T47D (cell line): ENCODE data around the gene FGD6.

Experiments used
- DNase-seq, 2 experiments: peaks; one replicate each; pipeline versions ENCODE4 v3.0.0 to v3.0.0-alpha.2; 2011 to 2012; ENCODE audit warnings: low read depth in 1 of 2, low spot score in 1 of 2
- JUND ChIP-seq: IDR thresholded peaks from 2 replicates; pipeline ENCODE4 v1.6.1; 2012; ENCODE audit warnings: low read depth
- in situ Hi-C: cut with HindIII; loops from 2 replicates; pipeline ENCODE4 v1.10.0; 2016; ENCODE audit warnings: low sequenced_read_pairs, low pct_unique_long_range_greater_than_20kb

Gene FGD6

DNA sequence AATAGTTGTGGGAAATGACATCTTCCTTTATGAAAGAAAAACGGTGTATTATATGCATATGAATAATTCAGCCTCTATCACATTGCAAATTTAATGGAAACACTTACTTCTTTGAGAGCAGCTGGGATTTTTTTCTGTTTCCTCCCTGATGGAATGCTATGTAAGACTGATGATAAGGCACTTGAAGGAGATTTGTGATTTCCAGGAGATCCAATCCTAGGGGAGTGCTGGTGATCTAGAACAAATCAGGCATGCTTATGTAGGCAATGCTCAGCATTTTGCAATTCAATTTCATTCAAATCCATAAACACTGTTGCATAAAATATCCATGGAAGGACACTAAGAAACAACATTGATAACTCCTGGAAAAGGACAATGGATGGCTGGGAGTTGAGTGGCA is 127.8 kb downstream of the FGD6 start:
- TF ChIP-seq JUND: no peak
- no peak for DNase-seq
- in situ Hi-C loops: no loop called here

DNA sequence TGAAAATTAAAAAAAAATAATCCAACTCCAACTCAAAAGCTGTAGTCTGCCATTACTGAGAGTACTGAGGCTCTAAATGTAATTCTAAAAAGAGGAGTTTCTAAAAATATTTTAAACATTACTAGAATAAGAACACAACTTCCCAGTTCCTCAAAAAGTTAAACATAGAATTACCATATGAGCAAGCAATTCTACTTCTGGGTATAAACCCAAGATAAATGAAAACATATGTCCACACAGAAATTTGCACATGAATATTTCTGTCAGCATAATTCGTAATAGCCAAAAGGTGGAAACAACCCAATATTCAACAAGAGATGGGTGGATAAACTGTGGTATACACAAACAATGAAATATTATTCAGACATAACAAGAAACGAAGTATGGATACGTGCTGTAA is 128.9 kb downstream of the FGD6 start:
- in situ Hi-C loops: no loop called here
- no peak for DNase-seq
- TF ChIP-seq JUND: no peak

DNA sequence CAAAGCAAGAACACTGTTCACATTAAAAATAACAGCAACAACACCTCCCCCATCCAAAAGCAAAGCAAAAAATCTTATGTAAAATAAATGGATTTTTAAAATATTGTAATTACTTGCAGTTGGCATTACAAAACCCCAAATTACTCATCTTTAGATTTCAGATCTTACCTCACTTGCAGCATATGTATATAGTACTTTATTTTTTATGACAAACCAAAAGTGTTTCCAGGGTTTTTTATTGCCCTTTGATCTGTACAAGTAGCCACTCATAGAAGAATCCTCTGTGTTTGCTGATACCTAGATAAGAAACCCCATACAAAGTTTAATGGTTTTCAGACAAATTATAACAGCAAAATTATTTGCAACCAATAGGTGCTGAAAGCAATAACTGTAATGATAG is 131.7 kb downstream of the FGD6 start:
- no peak for TF ChIP-seq JUND
- in situ Hi-C loops: no loop called here
- DNase-seq: no peak

DNA sequence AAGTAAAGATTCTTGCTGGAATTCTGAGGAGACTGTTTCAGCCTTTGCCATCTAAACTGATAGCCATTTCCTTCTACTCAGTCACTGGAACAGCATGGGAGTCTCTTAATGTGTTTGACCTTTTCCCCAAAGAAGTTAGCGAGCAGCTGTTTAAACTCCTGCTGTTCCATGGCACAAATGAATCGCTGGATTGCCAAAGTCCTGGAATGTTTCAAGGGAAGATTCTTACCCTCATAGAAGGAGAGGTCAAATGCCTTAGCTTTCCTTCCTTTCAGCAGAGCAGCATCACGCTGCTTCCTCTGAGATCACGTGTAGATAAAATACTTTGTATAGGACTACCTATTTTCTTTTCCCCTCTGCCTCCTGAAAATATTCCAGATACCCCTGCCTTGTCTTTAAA is 133.3 kb downstream of the FGD6 start:
- in situ Hi-C loops: no loop called here
- no peak for TF ChIP-seq JUND
- peak in 1 of 2 experiments; percentile 35 for DNase-seq

DNA sequence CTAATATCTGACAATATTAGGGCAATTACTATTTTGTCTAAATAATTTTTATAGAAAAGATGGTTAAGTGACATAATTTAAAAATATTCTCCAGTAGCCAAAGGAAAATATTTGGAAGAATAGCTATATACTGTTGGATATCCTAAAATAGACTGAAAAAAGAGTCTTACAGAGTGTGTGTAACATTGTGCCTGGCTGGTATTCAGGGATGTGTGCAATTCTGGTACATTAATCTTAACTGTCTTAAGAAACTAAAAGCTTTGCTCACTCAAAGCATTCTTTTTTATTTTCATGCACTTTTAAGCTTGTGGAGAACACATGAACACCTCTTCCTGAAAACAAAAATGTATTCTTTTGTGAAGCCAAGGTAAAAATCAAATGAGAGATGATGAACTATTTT is 133.8 kb downstream of the FGD6 start:
- TF ChIP-seq JUND: no peak
- in situ Hi-C loops: no loop called here
- DNase-seq: no peak

DNA sequence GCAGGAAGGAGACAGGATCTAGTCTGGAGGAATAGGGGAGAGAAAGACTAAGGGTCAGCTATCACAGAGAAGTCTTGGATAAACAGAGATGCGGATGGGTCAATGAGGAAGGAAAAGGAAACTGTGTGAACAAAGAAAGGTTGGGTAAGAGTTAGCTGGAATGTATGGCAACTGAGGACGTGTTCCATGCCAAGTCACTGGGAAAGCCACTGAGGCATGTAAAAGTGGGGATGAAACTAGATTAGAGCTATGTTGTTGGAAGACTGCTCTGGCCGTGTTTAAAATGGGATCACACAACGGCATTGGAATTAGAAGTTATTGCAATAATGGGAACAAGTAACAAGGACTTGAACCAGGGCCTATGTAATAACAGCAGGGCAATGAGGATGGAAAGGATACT is 139.9 kb downstream of the FGD6 start:
- no peak for DNase-seq
- in situ Hi-C loops: no loop called here
- TF ChIP-seq JUND: no peak

DNA sequence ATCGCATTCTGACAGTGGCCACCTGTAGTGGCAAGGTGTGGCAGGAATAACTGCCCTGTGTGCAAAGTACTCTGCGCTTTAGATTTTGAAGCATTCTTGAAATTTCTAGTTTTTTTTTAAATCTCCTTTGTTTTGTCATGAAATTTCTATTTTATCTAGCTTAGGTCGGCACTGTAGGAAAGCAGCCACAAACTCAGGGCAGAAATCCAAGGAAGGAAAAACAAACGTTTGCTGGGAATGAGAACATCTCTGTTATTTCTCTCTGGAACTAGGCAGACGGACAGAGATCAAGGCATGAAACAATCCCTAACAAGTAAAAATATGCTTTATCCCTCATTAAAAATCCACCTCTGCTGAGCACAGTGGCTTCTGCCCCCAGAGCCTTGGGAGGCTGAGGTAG is 142.5 kb downstream of the FGD6 start:
- in situ Hi-C loops: no loop called here
- DNase-seq: no peak
- no peak for TF ChIP-seq JUND

DNA sequence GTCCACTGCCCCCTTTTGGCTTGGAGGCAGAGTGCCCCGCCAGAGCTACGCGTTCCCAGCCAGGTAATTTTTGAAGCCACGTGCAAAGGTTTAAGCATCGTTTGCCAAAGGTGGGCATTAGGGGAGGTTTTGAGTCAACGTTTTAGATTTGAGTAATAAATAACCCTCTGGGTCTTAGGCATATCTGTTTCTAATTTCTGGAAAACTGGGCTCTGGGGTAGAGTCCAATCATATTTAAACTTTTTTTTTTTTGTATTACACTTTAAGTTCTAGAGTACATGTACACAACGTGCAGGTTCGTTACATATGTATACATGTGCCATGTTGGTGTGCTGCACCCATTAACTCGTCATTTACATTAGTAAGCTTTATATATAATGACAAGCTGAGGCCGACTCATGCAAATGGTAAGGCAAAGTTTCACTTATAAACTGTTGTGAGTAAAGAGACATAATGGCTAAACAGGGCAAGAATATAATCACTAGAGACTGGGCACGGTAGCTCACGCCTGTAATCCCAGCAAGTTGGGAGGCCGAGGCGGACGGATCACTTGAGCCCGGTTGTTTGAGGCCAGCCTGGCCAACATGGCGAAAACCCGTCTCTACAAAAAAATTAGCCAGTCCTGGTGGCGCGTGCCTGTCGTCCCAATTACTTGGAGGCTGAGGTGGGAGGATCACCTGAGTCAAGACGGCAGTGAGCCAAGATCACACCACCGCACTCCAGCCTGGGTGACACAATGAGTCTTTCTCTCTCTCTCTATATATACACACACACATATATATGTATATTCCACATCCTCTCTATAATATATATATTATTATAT is 143.4 kb downstream of the FGD6 start:
- in situ Hi-C loops: no loop called here
- no peak for TF ChIP-seq JUND

DNA sequence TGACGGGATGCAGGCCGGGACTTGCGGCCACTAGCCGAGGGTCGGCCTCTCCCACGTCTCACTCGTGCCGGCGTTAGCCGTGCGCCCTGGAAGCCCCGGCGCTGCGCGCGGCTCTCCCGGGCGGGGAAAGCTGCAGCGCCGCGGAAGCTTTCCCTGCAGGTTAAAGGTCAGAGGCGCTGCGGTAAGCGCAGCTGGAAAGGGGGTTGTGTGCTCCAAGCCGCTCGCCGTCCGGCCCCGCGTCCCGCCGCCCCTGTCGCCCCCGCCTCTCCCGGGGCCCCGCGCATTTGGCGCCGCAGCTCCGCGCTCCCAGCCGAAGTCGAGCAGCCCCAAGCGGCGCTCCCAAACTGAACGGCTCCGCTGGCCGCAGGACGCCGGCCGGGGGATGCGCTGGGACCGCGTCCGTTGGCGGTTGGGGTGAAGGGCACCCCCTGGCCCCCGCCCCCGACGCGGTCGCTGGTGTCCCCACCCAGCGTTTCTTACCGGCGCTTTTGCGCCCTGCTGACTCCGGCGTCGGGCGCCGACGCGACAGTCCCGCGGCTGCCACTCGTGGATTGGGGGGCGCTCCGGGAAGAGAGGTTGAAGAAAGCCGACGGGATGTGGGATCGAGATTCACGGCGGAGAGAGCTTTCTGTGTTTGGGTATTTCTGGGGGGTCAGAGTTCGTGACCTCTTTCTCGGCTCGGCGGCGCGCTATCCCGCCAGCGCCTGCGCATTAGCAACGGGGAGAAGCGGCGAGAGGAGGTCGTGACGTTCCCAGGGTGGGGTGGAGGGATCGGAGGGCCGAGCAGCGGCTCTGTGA is 144.2 kb downstream of the FGD6 start, which contains the start of gene NR2C1:
TSS of gene NR2C1 (minus strand) at position 719 of the 798 bp plus-strand sequence. CDS start 6,234 bp downstream, outside the sequence.
- peak; percentile 96 to 97 for DNase-seq
- TF ChIP-seq JUND: no peak
- in situ Hi-C loops: no loop called here

More for the DNA sequence above, 143.4 kb downstream of the FGD6 start:
- DNase-seq: no peak

DNA sequence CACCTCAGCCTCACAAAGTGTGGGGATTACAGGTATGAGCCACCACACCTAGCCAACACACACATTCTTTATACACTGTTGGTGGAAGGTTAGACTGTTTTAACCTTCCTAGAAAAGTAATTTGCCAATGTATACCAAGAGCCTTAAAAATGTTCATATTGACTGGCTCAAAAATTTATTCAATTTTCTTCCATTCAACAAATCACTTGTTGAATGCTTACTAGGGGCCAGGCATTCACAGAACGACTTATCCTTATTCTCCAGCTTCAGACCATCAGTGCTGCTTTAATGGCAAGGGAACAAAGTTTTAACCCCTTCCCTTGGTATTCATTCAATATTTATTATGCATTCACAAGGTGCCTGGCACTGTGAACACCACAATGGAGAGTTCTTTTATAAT is 146.9 kb downstream of the FGD6 start:
- no peak for DNase-seq
- TF ChIP-seq JUND: no peak
- in situ Hi-C loops: no loop called here

DNA sequence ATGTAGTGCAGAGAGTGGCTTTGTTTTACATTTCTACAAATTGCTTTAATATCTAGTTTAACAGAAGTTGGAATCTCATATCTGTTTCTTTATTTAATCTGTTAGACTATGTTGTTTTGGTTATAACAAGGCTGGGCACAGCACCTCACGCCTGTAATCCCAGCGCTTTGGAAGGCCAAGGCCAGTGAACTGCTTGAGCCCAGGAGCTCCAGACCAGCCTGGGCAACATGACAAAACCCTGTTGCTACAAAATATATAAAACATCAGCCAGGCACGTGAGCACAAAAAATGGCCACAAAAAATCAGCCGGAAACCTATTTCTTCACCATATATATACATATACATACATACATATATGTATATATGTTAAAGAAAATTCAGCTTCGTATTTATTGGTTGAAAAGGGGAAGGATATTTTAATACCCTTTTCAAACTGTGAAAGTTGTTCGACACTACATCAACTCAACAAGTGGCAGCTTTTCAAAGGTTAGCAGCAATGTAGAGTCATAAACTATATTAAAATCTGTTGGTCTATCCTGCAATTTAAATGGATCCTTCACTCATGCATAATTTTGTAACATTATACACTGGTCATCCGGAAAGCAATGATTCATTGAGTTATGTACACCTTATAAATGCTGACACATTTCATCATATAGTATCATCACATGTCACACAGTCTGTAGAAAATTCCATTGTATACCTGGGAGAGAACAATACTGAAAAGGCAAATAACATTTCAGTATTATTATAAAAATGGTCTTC is 151.0 kb downstream of the FGD6 start:
- in situ Hi-C loops: no loop called here
- no peak for TF ChIP-seq JUND
- DNase-seq: no peak

DNA sequence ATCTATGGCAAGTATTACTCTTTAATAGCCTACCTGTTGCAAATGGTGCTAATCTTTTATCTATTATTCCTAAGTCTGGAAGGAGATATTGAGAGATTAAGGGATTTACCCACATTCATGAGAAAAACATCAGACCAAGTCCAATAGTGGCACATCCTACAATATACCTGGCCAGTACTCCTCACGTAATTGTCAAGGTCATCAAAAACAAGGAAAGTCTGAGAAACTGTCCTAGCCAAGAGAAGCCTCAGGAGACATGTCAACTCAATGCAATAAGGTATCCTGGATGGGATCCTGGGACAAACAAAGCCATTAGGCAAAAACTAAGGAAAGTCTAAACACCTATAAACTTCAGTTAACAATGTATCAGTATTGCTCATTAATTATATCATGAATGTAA is 156.3 kb downstream of the FGD6 start:
- TF ChIP-seq JUND: no peak
- DNase-seq: no peak
- in situ Hi-C loops: no loop called here

DNA sequence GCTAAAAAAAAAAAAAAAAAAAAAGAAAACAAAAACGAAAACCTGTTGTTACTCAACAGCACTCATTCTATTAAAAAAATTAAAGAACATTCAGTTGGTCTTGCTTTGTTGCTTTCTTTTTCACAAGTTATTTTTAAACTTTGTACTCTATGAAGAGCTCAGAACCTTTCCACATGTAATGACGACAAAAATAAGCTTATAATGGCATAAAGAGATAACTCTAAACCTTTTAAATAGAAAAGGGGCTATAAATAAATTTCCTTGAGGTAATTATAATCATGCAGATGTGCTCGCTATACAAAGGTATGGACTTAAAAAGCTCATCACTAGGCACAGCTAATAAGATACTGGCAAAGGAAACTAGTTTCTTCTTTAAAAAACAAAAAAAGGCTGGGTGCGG is 157.3 kb downstream of the FGD6 start:
- no peak for DNase-seq
- in situ Hi-C loops: no loop called here
- TF ChIP-seq JUND: no peak
